Mammary epithelial cell (primary cell): ENCODE data around the gene PRICKLE2.

Experiments used
- CTCF ChIP-seq, 2 donors: IDR thresholded peaks in 1 of 2; conservative IDR thresholded peaks in 1 of 2; 2 replicates each; pipeline ENCODE4 v1.5.1; 2011 to 2012; ENCODE audit warnings: inconsistent platforms in 2 of 2, low read length in 2 of 2, mild to moderate bottlenecking in 2 of 2, control low read depth in 1 of 2, low read depth in 1 of 2; ENCODE audit not compliant: insufficient read depth in 1 of 2; ENCODE audit errors: extremely low read depth in 1 of 2
- EZH2 ChIP-seq: IDR thresholded peaks from 2 replicates; pipeline ENCODE4 v1.6.1; 2012; ENCODE audit warnings: low read length, inconsistent platforms, borderline replicate concordance

- TF ChIP-seq CTCF (conservative IDR thresholded peaks at IDR 0.05 in 1 of 2, IDR thresholded peaks at IDR 0.05 in 1 of 2; ENCODE audit: extremely low read depth in 1 of 2, insufficient read depth in 1 of 2, low read depth in 1 of 2, low read length in 2 of 2) (no peak), EZH2 (no peak)
Observed at GRCh38 chr3:64148955-64149653, 76.2 kb downstream of the PRICKLE2 start.
